A172 (cell line): ENCODE measurements around the gene PLCB2. TPM values are rescaled to one million over a fixed set of nuclear protein-coding genes. Genes with fewer than 3 reads are reported as not detected.

Experiments
- total RNA-seq: library from RNA; depleted of rRNA; stranded (reverse); fragments of >200 nt; shearing (Covaris generic); gene quantifications from 2 replicates; pipeline ENCODE4 v1.2.3, GENCODE V29; 2014; rRNA removed

Gene PLCB2
- total RNA-seq, 1 experiment from 2014 or later = not detected

Other genes starting within 250 kb of the PLCB2 start
- 0.83 and 1.8 TPM in 2 replicates for gene BMF, start 199.1 kb downstream of the PLCB2 start, total RNA-seq
- 73.0 and 82.1 TPM in 2 replicates for gene BUB1B, start 146.9 kb downstream of the PLCB2 start, total RNA-seq
- 0.17 and 0.43 TPM in 2 replicates for gene PAK6, start 68.9 kb downstream of the PLCB2 start, total RNA-seq
- not detected in 2 replicates for gene ANKRD63, start 24.9 kb downstream of the PLCB2 start, total RNA-seq
- 12.7 and 14.7 TPM in 2 replicates for gene INAFM2, start 15.8 kb upstream of the PLCB2 start, total RNA-seq
- gene CCDC9B, start 33.0 kb upstream of the PLCB2 start, total RNA-seq = 4.4 and 12.1 TPM in 2 replicates
- gene PHGR1, start 43.1 kb upstream of the PLCB2 start, total RNA-seq = not detected in 2 replicates
- gene DISP2, start 50.3 kb upstream of the PLCB2 start, total RNA-seq = 0.19 and 0.36 TPM in 2 replicates
- gene KNSTRN, start 74.8 kb upstream of the PLCB2 start, total RNA-seq = 117 and 130 TPM in 2 replicates
- 10.8 and 20.7 TPM in 2 replicates for gene IVD, start 97.9 kb upstream of the PLCB2 start, total RNA-seq
- 11.2 and 14.0 TPM in 2 replicates for gene BAHD1, start 133.0 kb upstream of the PLCB2 start, total RNA-seq
- 39.0 and 49.1 TPM in 2 replicates for gene CHST14, start 163.0 kb upstream of the PLCB2 start, total RNA-seq